T-cell (primary cell): Measurements from ENCODE around the gene SELP. TPM values are rescaled to one million over a fixed set of nuclear protein-coding genes. Genes with fewer than 3 reads are reported as not detected.

Experiments
- ATAC-seq, 4 experiments: fragments of 200-7000 bp in 3 of 4; fragments of 150-1000 bp in 1 of 4; cut with Tn5 transposase; replicated peaks in 1 of 4; 1 replicate in 3 of 4; 2 replicates in 1 of 4; pipeline ENCODE4 v1.10.0; 2021; ENCODE audit warnings: moderate library complexity in 3 of 4, mild to moderate bottlenecking in 2 of 4, moderate number of reproducible peaks in 1 of 4
- CTCF ChIA-PET, 2 donors: fragments of 300-600 bp; sonication (Branson Sonifier 250); formaldehyde crosslinking; loops; one replicate each; lab custom pipeline; 2022; ENCODE audit warnings: antibody characterized with exemption in 2 of 2; lab: Charles Lee
- POLR2A ChIA-PET, 2 donors: fragments of 300-600 bp; sonication (Branson Sonifier 250); formaldehyde crosslinking; loops; one replicate each; lab custom pipeline; 2022; ENCODE audit warnings: antibody characterized with exemption in 2 of 2; lab: Charles Lee
- DNase-seq, 35 experiments: peaks; one replicate each; pipeline versions ENCODE4 v3.0.0 to v3.0.0-alpha.2; 2013 to 2023
- H3K27ac ChIP-seq: one replicate; pipeline ENCODE4 v1.5.1; 2013; ENCODE audit warnings: low read length
- H3K27me3 ChIP-seq, 2 experiments: replicated peaks in 1 of 2; 1 replicate in 1 of 2; 2 replicates in 1 of 2; pipeline versions ENCODE4 v1.6.1 to v1.7.0; 2013; ENCODE audit warnings: low read length in 1 of 2, mixed read lengths in 1 of 2; ENCODE audit not compliant: control insufficient read depth in 2 of 2, insufficient read depth in 2 of 2; ENCODE audit errors: extremely low read depth in 1 of 2
- H3K36me3 ChIP-seq, 2 donors: 1 replicate in 1 of 2; 2 replicates in 1 of 2; pipeline versions ENCODE4 v1.6.1 to v1.7.0; 2013; ENCODE audit warnings: low read length in 1 of 2; ENCODE audit not compliant: control insufficient read depth in 2 of 2, insufficient read depth in 1 of 2; ENCODE audit errors: extremely low read depth in 1 of 2
- H3K4me1 ChIP-seq, 2 experiments: 1 replicate in 1 of 2; 2 replicates in 1 of 2; pipeline versions ENCODE4 v1.6.1 to v1.7.0; 2013; ENCODE audit warnings: low read length in 2 of 2, mixed read lengths in 1 of 2; ENCODE audit not compliant: insufficient read depth in 2 of 2, control insufficient read depth in 1 of 2; ENCODE audit errors: extremely low read depth in 1 of 2
- H3K4me3 ChIP-seq, 2 donors: 1 replicate in 1 of 2; 2 replicates in 1 of 2; pipeline versions ENCODE4 v1.5.1 to v1.7.0; 2013; ENCODE audit warnings: mild to moderate bottlenecking in 2 of 2, low read length in 1 of 2, moderate library complexity in 1 of 2; ENCODE audit not compliant: control insufficient read depth in 1 of 2; ENCODE audit errors: extremely low read depth in 1 of 2
- H3K9me3 ChIP-seq: 2 replicates; pipeline ENCODE4 v1.7.0; 2013
- H3K27ac Mint-ChIP-seq, 2 donors: one replicate each; pipeline ENCODE4 v1.8.0; 2020 to 2021; ENCODE audit warnings: mild to moderate bottlenecking in 2 of 2, mixed read lengths in 2 of 2
- H3K27me3 Mint-ChIP-seq, 2 donors: one replicate each; pipeline ENCODE4 v1.8.0; 2021 to 2022; ENCODE audit warnings: mixed read lengths in 2 of 2
- H3K36me3 Mint-ChIP-seq: one replicate; pipeline ENCODE4 v1.8.0; 2021; ENCODE audit warnings: mixed read lengths
- H3K4me1 Mint-ChIP-seq, 3 donors: one replicate each; pipeline ENCODE4 v1.8.0; 2020 to 2022; ENCODE audit warnings: mixed read lengths in 3 of 3, mild to moderate bottlenecking in 1 of 3
- H3K4me3 Mint-ChIP-seq, 3 donors: one replicate each; pipeline ENCODE4 v1.8.0; 2020 to 2022; ENCODE audit warnings: mild to moderate bottlenecking in 3 of 3, mixed read lengths in 3 of 3, moderate library complexity in 3 of 3
- H3K9me3 Mint-ChIP-seq, 3 donors: one replicate each; pipeline ENCODE4 v1.8.0; 2020 to 2022; ENCODE audit warnings: mixed read lengths in 3 of 3
- WGBS: methylation state at CpG from one replicate; pipeline ENCODE4 v1.1.5; 2013; ENCODE audit warnings: missing lambda C conversion rate; ENCODE audit not compliant: insufficient coverage; 5-methylcytosine and 5-hydroxymethylcytosine counted together
- total RNA-seq, 35 experiments: library from RNA in 6 of 35; stranded (reverse) in 6 of 35; fragments of 120-200 nt in 1 of 35; gene quantifications; one replicate each; pipeline versions ENCODE4 v1.2.1 to v1.2.4 and lab custom pipeline; 2013 to 2026

The SELP gene
- total RNA-seq, 5 donors from 2014 or later (not counting 1 experiment from before 2014, with no cell fraction given): 1.3 to 3.4 (median 1.9) TPM

GRCh38 chr1:169538998-169539871, 90.7 kb downstream of the SELP start:
- Histone ChIP-seq H3K27me3 (no peaks in the 10 kb centered on the region), H3K27ac (no peak overlapping the region), H3K9me3 (no peaks in the 10 kb centered on the region), H3K4me3 (no peak overlapping the region), H3K4me1 (no peaks in the 10 kb centered on the region), H3K36me3 (no peaks in the 10 kb centered on the region)
- H3K27ac Mint-ChIP-seq: no peak overlapping the region
- no peaks in the 10 kb centered on the region for H3K9me3 Mint-ChIP-seq
- peaks cover 4% of the 10 kb centered on the region for H3K36me3 Mint-ChIP-seq
- no peak for ATAC-seq
- H3K4me1 Mint-ChIP-seq: no peaks in the 10 kb centered on the region
- POLR2A ChIA-PET: no interaction called here
- H3K27me3 Mint-ChIP-seq: no peaks in the 10 kb centered on the region
- no peak for DNase-seq
- WGBS: 100% methylated on average over 1 of the region's 3 CpGs
- no peak overlapping the region for H3K4me3 Mint-ChIP-seq
- CTCF ChIA-PET: no interaction called here

Other genes starting within 250 kb of the SELP start
- not detected for gene CCDC181, start 202.7 kb downstream of the SELP start, total RNA-seq
- 1 to 10 TPM; 2.7 to 4.7 (median 3.8) TPM for gene SLC19A2, start 144.2 kb downstream of the SELP start, total RNA-seq
- gene F5, start 43.6 kb downstream of the SELP start, total RNA-seq: 1 to 10 TPM; 4.2 to 9.7 (median 8.5) TPM
- gene SELL, start 81.5 kb upstream of the SELP start, total RNA-seq: 100 to 1,000 TPM; 305 to 461 (median 336) TPM
- not detected for gene SELE, start 104.0 kb upstream of the SELP start, total RNA-seq
- gene METTL18, start 164.8 kb upstream of the SELP start, total RNA-seq: 10 to 100 TPM in 3 of 5 donors, 1 to 10 TPM in 2; 3.9 to 16.5 (median 11.1) TPM